IgD-negative memory B cell (primary cell): ENCODE data around the gene TNFAIP2. TPM values are rescaled to one million over a fixed set of nuclear protein-coding genes. Genes with fewer than 3 reads are reported as not detected.
"Not testable (repeated sequence)": the region's sequence is repeated elsewhere in the genome, so short reads cannot be mapped to it uniquely, and the experiment has no call there.

Source experiments
- H3K27ac Mint-ChIP-seq, 3 donors: one replicate each; pipeline ENCODE4 v1.8.0; 2020 to 2022; ENCODE audit warnings: mild to moderate bottlenecking in 3 of 3, mixed read lengths in 3 of 3, moderate library complexity in 1 of 3
- H3K27me3 Mint-ChIP-seq: one replicate; pipeline ENCODE4 v1.8.0; 2021; ENCODE audit warnings: mixed read lengths
- H3K36me3 Mint-ChIP-seq: one replicate; pipeline ENCODE4 v1.8.0; 2020; ENCODE audit warnings: mild to moderate bottlenecking, mixed read lengths
- H3K4me1 Mint-ChIP-seq, 3 donors: one replicate each; pipeline ENCODE4 v1.8.0; 2020 to 2022; ENCODE audit warnings: mixed read lengths in 3 of 3, mild to moderate bottlenecking in 1 of 3
- H3K4me3 Mint-ChIP-seq, 4 donors: one replicate each; pipeline ENCODE4 v1.8.0; 2020 to 2022; ENCODE audit warnings: mild to moderate bottlenecking in 4 of 4, mixed read lengths in 4 of 4, moderate library complexity in 3 of 4
- H3K9me3 Mint-ChIP-seq, 3 donors: one replicate each; pipeline ENCODE4 v1.8.0; 2020 to 2021; ENCODE audit warnings: mixed read lengths in 3 of 3, mild to moderate bottlenecking in 1 of 3
- polyA plus RNA-seq: library from polyadenylated mRNA; unstranded; fragments of 300-500 nt; fragmentation: Illumina TruSeq; gene quantifications from one replicate; pipeline ENCODE4 v1.2.3, GENCODE V29; 2021

TNFAIP2 gene
- polyA plus RNA-seq, 1 donor from 2014 or later: not detected

- not testable (repeated sequence) for H3K4me1 Mint-ChIP-seq, H3K27ac Mint-ChIP-seq, H3K4me3 Mint-ChIP-seq, H3K36me3 Mint-ChIP-seq
- Mint-ChIP-seq H3K9me3 (peaks cover 4 to 18% (median 7%) of the 10 kb centered on the region in 3 donors), H3K27me3 (peaks cover 10% of the 10 kb centered on the region)
Measured at GRCh38 chr14:103176176-103176575, 52.9 kb downstream of the TNFAIP2 start.

- Mint-ChIP-seq H3K36me3 (peaks cover 2% of the 10 kb centered on the region), H3K4me1 (no peaks in the 10 kb centered on the region), H3K9me3 (peaks cover 4 to 18% (median 5%) of the 10 kb centered on the region in 3 donors), H3K27ac (no peak overlapping the region), H3K4me3 (no peak overlapping the region), H3K27me3 (peaks cover 8% of the 10 kb centered on the region)
Measured at GRCh38 chr14:103177376-103177775, 54.1 kb downstream of the TNFAIP2 start.

GRCh38 chr14:103178521-103178920, 55.3 kb downstream of the TNFAIP2 start:
- Mint-ChIP-seq H3K9me3 (peaks cover 4 to 10% (median 5%) of the 10 kb centered on the region in 3 donors), H3K27me3 (peaks cover 8% of the 10 kb centered on the region), H3K27ac (no peak overlapping the region), H3K4me3 (no peak overlapping the region), H3K36me3 (peaks cover 2% of the 10 kb centered on the region), H3K4me1 (no peaks in the 10 kb centered on the region)

GRCh38 chr14:103179094-103179493, 55.8 kb downstream of the TNFAIP2 start:
- no peak overlapping the region for H3K4me3 Mint-ChIP-seq
- H3K27ac Mint-ChIP-seq: no peak overlapping the region
- H3K36me3 Mint-ChIP-seq: peaks cover 2% of the 10 kb centered on the region
- peaks cover 4 to 10% (median 5%) of the 10 kb centered on the region in 3 donors for H3K9me3 Mint-ChIP-seq
- H3K27me3 Mint-ChIP-seq: peaks cover 8% of the 10 kb centered on the region
- H3K4me1 Mint-ChIP-seq: no peaks in the 10 kb centered on the region

GRCh38 chr14:103180331-103180730, 57.1 kb downstream of the TNFAIP2 start:
- Mint-ChIP-seq H3K4me3 (no peak overlapping the region), H3K27me3 (peaks cover 2% of the 10 kb centered on the region), H3K36me3 (peaks cover 2% of the 10 kb centered on the region), H3K4me1 (no peaks in the 10 kb centered on the region), H3K9me3 (peaks cover 0 to under 1% (median under 1%) of the 10 kb centered on the region in 3 donors), H3K27ac (no peak overlapping the region)

- H3K4me1 Mint-ChIP-seq: peaks cover 4 to 5% (median 5%) of the 10 kb centered on the region in 3 donors
- peaks cover 1% of the 10 kb centered on the region for H3K36me3 Mint-ChIP-seq
- no peak overlapping the region for H3K27ac Mint-ChIP-seq
- H3K4me3 Mint-ChIP-seq: no peak overlapping the region
- H3K9me3 Mint-ChIP-seq: no peaks in the 10 kb centered on the region
- H3K27me3 Mint-ChIP-seq: peaks cover 26% of the 10 kb centered on the region
Measured at GRCh38 chr14:103184046-103184445, 60.8 kb downstream of the TNFAIP2 start.

- H3K27ac Mint-ChIP-seq: no peak overlapping the region
- peaks cover 4 to 8% (median 5%) of the 10 kb centered on the region in 3 donors for H3K4me1 Mint-ChIP-seq
- no peaks in the 10 kb centered on the region for H3K9me3 Mint-ChIP-seq
- H3K27me3 Mint-ChIP-seq: peaks cover 32% of the 10 kb centered on the region
- no peak overlapping the region for H3K4me3 Mint-ChIP-seq
- no peaks in the 10 kb centered on the region for H3K36me3 Mint-ChIP-seq
Measured at GRCh38 chr14:103185051-103186029, 62.1 kb downstream of the TNFAIP2 start.

- no peak overlapping the region for H3K4me3 Mint-ChIP-seq
- H3K36me3 Mint-ChIP-seq: no peaks in the 10 kb centered on the region
- no peaks in the 10 kb centered on the region for H3K9me3 Mint-ChIP-seq
Measured at GRCh38 chr14:103186241-103186822, 63.1 kb downstream of the TNFAIP2 start.

More at GRCh38 chr14:103186241-103186822, 63.1 kb downstream of the TNFAIP2 start:
- peaks cover 40% of the 10 kb centered on the region for H3K27me3 Mint-ChIP-seq
- peaks cover 4 to 8% (median 5%) of the 10 kb centered on the region in 3 donors for H3K4me1 Mint-ChIP-seq
- H3K27ac Mint-ChIP-seq: no peak overlapping the region

Other genes with a start within 250 kb of the TNFAIP2 start
- 15.0 TPM for gene AMN, start 200.8 kb upstream of the TNFAIP2 start, polyA plus RNA-seq
- 1.2 TPM for gene CDC42BPB, start 65.9 kb upstream of the TNFAIP2 start, polyA plus RNA-seq
- not detected for gene LBHD2, start 39.3 kb upstream of the TNFAIP2 start, polyA plus RNA-seq
- not detected for gene EXOC3L4, start 28.7 kb upstream of the TNFAIP2 start, polyA plus RNA-seq
- gene EIF5, start 210.8 kb downstream of the TNFAIP2 start, polyA plus RNA-seq: 372 TPM